GM21717 (cell line): Measurements from ENCODE around the gene ADAMTSL5.

ENCODE experiments used
- ATAC-seq: cut with Tn5 transposase; IDR thresholded peaks from one replicate; pipeline ENCODE4 v1.9.1; 2021; ENCODE audit warnings: mild to moderate bottlenecking, moderate library complexity; ENCODE audit not compliant: unreplicated experiment

ADAMTSL5 gene

DNA sequence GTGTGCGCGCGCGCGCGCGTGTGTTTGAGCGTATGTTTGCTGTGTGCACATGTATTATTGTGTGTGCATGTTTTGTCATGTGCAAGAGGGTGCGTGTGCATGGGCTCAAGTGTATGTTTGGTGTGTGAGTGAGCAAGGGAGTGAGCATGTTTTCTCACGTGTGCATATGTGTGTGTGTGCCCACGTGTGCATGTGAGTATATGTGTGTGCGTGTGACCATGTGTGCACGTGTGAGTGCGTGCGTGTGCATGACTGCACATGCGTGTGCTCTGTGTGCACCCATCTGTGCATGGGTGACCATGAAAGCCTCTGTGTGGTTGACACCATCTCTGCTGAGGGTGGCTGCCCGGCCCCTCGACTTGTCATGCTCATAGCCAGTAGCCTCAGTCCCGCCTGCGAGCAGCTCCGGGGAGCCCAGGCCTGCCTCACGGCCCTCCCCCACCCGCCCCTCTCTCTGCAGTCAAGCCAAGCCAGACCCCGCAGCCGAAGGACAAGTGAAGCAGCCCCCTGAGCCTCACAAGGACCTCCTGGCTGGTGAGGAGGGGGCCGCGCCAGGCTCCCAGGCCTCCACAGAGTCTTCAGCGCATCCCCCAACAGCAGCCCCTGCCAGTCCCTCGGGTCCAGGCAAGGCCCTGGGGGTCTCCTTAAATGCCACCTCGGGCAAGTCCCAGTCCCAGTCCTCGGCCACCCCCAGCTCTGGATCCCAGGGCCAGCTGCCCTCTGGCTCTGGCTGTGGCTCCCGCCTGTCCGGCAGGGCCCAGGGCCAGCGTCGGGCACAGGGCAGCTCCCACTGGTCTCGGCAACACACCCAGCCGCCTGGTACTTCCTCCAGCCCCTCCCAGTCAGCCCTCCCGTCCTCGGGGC lies 15.9 kb downstream of the ADAMTSL5 start:
- ATAC-seq: no peak

- no peak for ATAC-seq
These were observed 16.8 kb downstream of the ADAMTSL5 start for GRCh38 chr19:1495799-1496713.

GRCh38 chr19:1495051-1495798 lies 17.6 kb downstream of the ADAMTSL5 start:
- ATAC-seq: no peak

GRCh38 chr19:1494115-1494815 lies 18.6 kb downstream of the ADAMTSL5 start:
- ATAC-seq: no peak

DNA sequence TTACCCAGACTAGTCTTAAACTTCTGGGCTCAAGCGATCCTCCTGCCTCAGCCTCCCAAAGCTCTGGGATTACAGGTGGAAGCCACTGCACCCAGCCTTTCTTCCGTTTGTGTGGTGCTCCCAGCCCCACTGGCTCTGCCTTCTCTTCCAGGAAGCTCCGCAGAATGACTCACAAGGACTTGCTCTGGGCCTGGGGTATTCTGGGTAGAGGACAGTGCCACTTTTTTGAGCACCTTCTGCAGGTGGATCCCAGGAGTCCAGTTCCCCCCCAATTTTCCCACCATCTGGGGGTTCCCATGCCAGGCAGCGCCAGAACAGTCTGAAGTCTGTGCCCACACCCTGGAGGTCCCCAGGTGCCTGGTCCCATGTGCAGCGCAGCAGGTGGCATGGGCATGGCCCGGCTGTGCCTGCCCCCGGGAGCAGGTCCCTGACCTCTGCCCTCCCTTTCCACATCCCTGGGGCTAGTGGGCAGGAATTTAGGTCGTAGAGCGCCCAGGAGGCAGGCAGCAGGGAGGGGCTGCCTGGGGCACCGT lies 20.3 kb downstream of the ADAMTSL5 start:
- ATAC-seq: no peak

- no peak for ATAC-seq
These were observed 21.0 kb downstream of the ADAMTSL5 start for GRCh38 chr19:1491849-1492170.

DNA sequence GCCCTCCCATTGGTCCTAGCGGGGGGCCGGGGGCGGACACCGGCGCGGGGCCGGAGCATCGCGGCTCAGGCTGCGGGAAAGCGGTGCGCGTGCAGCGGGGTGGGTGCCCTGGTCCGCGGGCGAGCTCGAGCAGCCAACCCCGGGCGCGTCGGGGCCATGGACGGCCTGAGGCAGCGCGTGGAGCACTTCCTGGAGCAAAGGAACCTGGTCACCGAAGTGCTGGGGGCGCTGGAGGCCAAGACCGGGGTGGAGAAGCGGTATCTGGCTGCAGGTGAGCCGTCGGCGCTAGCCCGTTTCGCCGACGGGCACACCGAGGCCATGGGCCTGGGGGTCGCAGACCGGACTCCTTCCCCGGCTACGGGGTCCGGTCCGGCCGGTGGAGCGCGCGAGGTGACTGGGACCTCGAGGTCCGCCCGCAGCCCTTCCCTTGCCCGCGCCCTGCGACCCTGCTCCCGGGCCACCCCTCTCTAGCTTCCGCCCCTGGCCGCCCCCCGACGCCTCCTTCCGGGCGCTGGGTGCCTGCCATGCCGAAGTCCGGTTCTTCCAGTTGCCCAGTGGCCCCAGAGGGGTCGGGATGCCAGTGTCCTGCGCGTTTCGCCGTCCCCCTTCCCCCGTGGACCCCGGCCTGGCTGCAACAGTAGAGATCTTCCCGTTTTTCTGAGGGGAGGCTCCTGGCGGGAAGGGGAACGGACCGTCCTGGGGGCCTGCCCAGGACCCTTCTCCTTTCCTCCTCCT lies 21.5 kb downstream of the ADAMTSL5 start, which contains the start of gene REEP6:
Gene REEP6 (plus strand): TSS at position 68 of the 735 bp plus-strand sequence. CDS start 89 bp downstream, at position 157.
- ATAC-seq: no peak

GRCh38 chr19:1490311-1491113 lies 22.3 kb downstream of the ADAMTSL5 start, which contains the start of gene PCSK4:
PCSK4 (minus strand) TSS chr19:1490350; CDS start chr19:1490346, 4 bp downstream.
- peak; percentile 70 for ATAC-seq

DNA sequence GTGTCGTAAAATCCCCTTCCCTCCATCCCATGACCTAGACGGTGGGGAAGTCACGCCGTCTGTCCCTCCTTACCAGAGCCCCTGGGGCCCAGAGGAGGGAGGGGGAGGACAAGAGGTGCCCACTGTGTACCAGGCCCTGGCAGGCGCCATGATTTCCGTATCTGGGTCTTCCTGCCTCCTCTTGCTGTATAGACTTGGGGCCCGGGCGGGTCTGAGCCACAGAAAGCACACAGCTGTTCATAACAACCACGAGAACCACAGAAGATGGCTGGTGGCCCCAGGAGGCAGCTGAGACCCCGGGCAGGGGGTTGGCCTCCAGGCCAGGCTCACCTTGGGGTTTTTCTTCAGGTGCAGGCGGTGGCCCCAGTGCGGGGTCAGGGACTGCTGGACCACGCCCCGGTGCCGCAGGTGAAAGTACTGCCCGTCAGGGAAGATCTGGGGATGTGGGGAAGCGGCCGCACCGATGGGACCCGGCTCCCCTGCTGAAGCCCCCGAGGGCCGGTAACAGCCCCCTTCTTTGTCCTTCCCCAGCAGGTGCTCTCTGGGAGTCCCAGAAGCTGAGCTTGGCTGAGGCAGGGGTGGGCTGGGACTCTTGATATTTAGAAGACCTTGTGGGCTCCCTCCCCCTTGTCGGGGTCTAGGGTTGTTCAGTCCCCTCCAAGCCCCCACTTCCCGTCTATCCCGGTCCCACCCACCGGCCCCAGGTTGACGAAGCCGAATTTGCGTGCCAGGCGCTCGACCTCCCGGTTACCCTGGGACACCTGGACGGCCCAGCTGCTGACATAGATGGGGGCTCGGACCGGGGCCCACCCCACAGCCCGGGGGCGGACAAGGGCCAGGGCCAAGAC lies 23.1 kb downstream of the ADAMTSL5 start:
- no peak for ATAC-seq

GRCh38 chr19:1488282-1488601 lies 24.6 kb downstream of the ADAMTSL5 start:
- ATAC-seq: no peak

- no peak for ATAC-seq
These were observed 25.1 kb downstream of the ADAMTSL5 start for GRCh38 chr19:1487576-1488281.

DNA sequence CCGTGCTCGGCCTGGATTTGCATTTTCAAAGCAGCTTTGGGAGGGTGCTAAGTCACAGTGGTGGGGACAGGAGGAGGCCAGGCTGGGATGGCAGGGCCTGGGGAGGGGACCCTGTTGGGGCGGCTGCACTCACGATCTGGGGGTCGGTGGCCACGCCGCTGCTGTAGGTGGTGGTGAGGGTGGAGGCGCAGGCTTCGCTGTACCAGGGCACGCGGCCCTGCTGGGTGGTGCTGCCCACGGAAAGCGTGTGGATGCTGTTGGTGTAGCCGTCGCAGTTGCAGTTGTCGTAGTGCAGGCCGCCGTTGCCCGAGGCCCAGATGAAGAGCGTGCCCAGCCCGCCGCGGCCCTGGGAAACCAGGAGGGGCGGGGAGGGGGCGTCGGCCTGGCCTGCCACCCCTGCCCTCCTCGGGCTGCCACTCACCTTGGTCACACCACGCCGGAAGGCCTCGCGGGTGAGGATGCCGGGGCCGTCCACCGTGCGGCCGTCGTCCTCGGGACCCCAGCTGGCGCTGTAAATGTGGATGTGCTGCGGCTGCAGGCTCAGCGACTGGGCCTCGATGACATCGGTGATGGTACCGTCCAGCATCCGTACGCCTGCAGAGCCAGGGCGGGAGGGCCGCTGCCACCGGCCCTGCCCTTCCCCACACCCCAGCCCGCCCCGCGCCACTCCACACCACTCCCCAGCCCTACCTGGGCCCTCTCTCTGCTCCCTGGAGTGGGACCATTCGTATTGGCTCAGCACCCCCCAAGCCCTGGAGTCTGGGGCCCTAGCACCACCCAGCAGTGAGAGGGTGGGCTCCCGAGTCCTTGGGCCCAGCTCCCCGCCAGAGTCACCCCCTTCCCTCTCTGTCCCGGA lies 25.9 kb downstream of the ADAMTSL5 start:
- no peak for ATAC-seq

DNA sequence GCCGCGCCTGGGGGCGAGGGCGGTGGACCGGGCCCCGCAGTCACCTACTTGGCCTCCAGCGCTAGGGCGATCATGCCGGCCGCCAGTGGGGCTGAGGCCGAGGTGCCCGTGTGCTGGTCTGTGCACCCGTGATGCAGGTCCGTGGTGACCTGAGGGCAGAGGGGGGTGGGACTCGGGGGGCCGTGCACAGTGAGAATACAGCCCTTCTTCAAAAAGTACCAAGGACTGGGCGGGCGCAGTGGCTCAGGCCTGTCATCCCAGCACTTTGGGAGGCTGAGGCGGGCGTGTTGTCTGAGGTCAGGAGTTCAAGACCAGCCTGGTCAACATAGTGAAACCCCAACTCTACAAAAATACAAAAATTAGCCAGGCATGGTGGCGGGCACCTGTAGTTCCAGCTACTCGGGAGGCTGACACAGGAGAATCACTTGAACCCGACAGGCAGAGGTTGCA lies 28.8 kb downstream of the ADAMTSL5 start:
- no peak for ATAC-seq

DNA sequence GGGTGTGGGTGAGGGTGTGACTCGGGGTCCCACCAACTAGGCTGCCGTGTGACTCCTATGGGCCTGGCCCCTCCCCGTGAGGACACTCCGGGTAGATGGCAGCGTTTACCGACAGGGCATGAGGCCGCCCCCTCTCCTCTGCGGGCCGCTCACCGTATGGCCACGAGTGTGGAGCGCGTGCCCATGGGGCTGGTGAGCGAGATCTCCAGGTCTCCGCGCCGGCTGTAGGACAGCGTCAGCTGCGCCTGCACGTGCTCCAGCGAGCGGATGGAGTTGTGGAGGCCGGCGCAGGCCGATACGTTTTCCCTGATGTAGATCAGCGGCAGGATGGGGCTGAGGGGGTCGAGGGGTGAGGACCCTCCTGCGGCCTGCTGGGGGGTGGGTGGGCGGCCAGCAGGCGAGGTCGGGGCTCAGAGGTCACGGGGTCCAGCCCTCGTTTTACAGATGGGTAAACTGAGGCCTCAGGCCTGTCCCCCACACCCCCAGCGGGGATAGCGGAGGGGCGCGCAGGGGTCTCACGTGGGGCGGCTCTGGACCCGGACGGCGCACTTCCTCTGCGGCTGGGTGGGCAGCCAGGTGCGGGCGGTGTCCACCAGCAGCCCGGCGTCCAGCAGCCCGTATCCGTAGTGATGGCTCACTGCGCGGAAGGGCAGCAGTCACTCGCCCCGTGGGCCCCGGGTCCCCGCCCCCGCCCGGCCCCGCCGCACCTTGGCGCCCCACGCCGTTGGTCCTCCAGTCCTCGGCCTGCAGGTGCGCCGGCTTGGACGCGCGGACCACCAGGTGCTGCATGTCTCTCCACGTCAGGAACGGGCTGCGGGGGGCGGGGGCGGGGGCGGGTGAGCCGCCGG lies 29.5 kb downstream of the ADAMTSL5 start:
- ATAC-seq: no peak
